AG08396 (cell line): ENCODE measurements around the gene SIN3A.
A peak's percentile ranks its signal among the peaks of the same experiment; 100 is the strongest.
"Not testable (repeated sequence)": the region's sequence is repeated elsewhere in the genome, so short reads cannot be mapped to it uniquely, and the experiment has no call there.

Source experiments
- DNase-seq: peaks from one replicate; pipeline ENCODE4 v3.0.0; 2012; ENCODE audit warnings: low spot score, mixed read lengths

The SIN3A gene

DNA sequence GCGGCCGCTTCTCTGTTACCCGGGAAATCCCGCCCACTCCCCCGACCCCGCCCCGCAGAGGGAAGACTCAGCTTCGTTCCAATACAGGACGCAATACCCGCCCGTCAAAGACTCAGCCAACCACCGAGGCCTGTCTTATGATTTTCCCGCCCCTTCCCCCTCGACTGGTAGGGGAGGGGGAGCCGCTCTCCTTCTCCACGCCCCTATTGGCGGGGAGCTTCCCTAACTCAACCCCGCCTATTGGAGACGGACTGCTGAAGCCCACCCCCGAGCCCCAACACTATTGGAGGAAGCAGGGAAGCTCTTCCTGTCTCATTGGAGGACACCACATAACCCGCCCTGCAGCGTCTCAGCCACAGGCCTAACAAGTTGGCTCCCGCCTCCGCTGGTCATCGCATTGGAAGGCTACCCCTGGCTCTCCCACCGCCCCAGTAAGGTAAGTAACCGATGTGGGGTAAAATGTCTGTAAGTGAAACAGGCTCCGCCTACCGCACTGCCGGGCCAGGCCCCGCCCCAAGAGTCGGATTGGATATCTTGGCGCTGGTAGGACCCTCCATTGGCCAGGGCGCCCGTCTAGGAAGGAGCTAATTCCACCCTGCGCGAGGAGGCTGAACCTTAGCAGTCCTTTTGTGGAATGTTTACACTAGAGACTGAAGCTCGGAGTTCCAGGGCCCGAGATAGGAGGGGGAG, at the start of gene SIN3A:
Gene SIN3A, minus strand, starts transcription at position 17 of the 690 bp plus-strand sequence. CDS start 21,315 bp downstream, outside the sequence.
- peak; percentile 91 for DNase-seq

DNA sequence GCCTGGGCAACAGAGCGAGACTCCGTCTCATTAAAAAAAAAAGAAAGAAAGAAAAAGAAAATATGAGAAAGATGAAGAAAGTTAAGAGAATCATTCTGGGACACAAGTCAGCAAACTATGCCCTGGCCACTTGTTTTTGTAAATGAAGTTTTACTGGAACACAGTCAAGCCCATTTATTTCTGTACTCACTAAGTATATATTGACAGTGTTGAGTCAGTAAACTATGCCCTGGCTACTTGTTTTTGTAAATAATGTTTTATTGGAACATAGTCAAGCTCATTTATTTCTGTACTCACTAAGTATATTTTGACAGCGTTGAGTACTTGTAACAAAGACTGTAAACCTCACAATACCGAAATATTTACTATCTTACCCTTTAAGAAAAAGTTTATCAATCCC, 42.2 kb upstream of the SIN3A start:
- no peak for DNase-seq

DNA sequence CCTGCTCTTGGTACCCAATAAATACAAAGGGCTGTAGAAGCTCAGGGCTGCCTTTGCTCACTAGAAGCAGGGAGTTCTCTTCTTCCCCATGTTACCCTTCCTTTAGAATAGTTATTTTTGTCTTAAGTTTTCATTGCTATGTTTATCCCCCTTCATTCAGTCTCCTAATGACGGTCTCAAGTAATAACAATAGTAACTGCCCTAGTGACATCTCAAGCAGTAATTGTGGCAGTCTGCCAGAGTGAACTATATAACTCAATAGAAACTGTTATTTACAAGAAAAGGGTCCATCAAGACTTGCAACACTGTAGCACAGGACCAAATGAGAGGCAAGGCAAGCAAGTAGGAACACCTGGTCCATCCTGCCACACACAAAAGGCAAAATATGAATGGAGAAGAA, 32.5 kb upstream of the SIN3A start:
- no peak for DNase-seq

DNA sequence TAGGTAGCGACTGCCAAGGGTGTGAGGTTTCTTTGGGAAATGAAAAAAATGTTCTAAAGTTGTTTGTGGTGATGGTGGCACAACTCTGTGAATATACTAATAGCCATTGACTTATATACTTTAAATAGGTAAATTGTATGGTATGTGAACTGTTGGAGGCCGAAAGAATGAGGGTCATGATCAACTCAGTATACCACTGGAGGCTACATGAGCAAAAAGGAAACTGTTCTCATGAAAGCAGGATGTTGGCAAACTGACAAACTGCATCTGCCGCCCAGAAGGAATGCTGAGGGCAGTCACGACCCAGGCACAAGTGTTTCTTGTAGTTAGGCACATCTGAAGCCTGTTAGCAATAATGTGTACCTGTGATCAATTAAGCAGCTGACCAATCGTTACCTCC, 32.1 kb upstream of the SIN3A start:
- DNase-seq, result not testable (repeated sequence)

DNA sequence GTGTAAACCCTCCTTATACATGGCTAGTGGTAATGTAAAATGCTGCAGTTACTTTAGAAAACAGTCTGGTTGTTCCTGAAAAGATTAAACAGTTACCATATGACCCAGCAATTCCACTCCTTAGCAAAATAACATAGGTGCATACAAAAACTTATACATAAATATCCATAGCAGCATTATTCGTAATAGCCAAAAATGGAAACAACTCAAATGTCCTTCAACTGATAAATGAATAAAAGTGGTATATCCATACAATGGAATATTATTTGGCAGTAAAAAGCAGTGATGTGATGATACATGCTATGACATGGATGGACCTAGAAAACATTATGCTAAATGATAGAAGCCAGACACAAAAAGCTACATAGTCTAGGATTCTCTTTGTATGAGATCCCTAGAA, 31.6 kb upstream of the SIN3A start:
- DNase-seq, result no peak

DNA sequence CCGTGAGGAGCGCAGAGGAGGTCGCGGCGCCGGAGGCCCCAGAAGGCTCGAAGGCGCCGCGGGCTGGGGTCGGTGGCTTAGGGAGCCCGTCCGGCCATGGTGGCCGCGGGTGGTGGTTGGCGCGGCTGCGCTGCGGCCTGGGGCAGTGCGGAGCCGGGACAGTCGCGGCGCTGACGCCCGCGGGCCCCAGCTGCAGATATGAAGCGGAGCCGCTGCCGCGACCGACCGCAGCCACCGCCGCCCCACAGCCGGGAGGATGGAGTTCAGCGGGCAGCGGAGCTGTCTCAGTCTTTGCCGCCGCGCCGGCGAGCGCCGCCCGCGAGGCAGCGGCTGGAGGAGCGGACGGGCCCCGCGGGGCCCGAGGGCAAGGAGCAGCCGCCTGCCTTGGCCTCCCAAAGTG, 29.0 kb upstream of the SIN3A start:
- not testable (repeated sequence) for DNase-seq

DNA sequence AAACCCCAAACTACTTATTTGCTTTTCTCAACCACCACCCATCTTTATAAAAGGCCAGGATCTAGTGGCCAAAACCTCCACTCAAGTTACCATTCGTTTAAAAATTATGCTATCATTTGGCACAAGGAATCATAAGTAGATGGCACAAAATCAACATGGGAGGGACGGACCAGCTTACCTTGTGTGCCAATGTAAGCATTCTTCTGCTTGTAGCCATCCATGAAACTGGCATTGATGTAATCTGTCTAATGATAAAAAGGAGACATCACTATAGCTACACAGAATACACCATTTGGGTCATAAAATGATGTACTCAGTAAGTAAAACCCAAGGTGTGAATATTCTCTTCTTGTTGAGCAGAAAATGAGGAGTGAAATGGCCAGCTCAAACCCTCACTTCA, 28.2 kb upstream of the SIN3A start:
- DNase-seq, result no peak

DNA sequence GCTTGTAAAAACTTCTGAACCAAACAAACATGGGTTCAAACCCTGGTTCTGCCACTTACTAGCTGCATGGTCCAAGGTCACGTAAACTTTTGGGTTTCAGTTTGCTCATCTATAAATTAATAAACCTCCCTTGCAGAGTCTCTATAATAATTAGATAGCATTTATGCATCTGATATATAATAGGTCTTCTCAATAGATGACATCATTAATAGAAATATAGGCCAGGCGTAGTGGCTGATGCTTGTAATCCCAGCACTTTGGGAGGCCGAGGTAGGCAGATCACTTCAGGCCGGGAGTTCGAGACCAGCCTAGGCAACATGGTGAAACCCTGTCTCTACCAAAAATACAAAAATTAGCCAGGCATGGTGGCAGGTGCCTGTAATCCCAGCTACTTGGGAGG, 25.6 kb upstream of the SIN3A start:
- not testable (repeated sequence) for DNase-seq

DNA sequence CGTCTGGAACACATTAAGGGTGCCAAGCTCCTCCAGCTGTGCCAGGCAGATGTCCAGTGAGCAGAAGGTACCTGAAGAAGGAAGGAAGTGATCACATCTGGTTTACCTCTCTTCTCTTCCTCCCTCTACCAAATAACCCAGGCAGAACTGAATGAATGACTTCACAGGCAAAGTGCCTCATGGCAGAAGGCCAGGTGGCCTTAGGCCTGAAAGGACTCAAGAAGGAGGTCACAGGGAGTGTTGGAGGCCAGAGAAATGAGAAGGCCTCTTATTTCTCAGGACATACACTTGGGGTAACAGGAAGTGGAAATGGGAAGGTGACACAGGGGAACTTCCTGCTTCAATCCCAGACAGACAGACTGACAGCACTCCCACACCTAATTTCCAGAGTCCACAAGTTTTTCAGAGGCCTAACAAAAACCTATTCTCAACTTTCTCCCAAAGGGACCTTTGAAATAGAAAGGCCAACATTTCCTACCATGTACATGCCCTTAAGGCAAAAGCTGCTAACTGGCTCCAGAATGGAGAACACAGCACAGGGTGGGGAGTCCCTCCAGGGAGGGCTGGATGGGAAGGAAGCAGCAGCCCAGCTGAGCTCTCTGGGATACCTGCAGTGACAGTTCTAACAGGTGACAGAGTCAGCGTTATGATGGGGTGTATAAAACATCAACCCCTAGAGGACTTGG, 17.6 kb upstream of the SIN3A start:
- no peak for DNase-seq

DNA sequence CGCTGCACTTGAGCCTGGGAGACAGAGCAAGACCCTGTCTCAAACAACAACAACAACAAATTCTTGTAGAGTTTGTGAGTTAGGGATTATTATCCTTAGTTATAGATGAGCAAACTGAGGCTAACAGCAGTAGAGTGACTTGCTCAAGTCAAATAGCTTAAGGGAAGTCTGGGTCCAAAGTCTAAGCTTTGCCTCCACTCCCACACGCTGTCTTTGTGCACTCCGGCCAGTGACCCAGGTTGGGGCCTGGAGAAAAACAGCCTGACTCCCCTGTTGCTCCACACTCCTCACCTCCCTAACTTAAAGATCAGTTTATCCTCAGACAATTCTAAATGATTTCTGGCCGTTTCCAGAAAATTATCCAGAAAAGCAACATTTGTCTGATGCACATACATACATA, 9.2 kb upstream of the SIN3A start:
- no peak for DNase-seq

DNA sequence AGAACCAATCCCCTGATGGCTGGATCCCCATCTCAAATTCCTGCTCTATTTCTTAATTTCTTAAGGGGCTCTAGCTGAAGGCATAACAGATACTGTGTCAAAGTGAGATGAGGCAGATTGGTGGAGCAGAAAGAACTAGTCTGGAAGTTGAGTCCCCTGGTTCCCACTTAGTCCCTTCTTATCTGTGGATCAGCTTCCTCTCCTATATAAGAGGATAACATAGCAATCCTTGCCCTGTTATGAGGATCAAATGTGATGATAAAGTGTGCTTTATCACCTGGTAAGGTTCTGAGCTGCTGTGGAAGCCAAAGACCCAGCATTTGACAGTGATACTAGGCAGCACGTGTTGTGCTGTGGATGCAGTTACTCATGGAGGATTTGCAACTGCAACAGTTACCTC, 8.1 kb upstream of the SIN3A start:
- DNase-seq, result no peak

DNA sequence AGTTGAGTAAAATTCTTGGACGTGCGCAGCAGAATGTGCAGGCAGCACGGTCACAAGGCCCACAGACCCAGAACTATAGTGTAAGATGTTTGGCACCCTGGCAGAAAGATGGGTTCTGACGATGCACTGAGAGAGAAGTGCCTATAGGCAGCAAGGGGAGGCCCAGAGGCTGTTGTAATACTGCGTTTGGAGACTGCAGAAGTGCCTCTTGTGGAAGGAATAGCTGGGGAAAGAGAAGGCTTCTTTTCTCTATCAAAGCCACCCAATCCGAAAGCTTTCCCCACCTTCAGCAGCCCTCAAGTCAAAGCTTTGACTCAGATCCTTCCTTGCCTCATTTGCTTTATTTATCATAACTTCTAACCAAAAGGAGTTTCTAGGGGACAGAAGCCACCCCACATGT, 5.2 kb upstream of the SIN3A start:
- no peak for DNase-seq

DNA sequence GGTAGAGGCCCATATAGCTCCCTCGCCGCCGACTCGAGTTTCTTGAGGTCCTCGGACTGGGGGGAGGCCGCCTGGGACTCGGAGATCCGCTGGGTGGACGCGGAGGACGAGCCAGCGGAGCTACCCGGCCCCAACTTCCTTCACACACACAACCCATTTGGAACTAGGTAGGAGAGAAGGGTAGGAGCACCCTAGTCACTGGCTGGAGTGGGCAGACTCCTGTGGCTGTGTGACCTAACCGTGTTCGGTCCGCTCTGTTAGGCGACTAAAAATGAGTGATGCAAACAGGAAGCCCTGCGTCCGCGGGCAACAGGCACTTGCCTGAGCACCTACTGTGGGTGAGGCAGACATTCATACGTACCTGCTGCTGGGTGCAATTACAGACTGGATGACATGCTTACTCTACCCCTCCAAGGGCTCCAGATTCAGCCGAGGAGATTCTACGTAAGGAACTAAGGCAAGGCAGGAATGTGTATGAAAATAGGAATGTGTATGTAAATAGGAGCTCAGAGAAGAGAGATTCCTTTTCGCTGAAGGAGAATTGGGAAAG, 4.6 kb upstream of the SIN3A start:
- DNase-seq, result peak; percentile 32

DNA sequence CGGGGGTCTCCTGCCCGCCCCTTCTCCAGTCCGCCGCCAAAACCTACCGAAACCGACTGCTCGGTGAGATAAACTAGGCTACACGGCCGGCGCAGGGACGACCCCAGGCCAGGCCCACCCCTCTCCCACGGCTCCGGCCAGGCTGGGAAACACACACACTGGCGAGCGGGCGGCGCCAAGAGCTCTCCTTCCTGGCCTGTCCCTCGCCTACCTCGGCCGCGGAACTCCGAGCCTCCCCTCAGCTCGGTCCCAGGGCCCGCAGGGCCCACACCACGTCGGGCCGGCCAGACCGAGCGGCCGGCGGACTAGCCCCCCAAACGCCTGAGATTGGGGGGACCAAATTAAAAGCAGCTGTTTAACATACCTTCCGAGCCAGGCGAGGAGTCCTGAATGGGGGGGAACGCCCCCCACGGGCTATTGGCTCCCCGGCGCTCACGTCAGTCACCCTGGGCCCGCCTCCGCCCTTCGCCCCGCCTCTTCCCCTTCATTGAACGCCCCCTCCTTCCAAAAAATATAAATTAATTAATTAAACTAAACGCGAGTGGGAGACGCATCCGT, 4.0 kb upstream of the SIN3A start:
- DNase-seq, result peak; percentile 89

DNA sequence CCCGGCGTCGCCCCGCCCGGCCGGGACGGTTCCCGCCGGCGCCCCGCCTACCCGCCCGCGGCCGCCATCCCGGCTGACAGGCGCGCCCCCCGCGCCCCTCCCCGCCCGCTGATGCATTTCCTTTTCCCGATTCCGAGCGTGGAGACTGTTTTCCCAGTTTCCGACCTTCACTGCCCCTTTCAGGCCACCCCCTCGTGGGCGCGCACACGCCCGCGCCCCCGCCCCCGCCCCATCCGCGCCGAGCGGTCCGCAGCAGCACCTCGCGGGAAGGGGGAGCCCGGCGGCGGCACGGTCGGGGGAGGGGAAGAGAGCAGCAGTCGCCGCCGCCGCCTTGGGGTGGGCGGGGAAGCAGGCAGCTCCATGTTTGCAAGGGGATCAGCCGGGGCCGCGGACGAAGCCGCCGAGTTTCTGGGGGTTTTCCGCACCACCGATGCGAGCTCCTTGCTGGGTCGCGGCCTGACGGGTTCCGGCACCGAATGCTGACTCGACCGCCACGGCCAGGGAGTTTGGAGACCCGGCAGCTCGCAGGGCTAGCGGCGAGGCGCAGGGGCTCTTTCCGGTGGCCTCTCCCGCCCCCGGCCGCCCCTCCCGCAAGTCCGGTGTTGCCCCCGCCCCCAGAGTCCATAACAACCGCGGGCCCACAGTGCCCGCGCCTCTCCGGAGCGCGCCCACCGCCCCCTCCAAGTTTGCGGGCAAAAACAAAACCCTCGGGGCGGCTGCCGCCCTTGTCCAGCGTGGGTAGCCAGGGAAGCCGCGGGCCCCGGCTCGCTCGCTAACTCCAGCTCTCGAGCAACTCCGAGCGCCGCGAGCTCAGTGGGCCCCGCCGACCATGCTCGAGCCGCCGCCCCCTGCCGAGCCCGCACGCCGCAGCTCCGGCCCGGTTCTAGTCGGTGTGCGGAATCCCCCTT, 3.2 kb upstream of the SIN3A start:
- peak; percentile 71 for DNase-seq

DNA sequence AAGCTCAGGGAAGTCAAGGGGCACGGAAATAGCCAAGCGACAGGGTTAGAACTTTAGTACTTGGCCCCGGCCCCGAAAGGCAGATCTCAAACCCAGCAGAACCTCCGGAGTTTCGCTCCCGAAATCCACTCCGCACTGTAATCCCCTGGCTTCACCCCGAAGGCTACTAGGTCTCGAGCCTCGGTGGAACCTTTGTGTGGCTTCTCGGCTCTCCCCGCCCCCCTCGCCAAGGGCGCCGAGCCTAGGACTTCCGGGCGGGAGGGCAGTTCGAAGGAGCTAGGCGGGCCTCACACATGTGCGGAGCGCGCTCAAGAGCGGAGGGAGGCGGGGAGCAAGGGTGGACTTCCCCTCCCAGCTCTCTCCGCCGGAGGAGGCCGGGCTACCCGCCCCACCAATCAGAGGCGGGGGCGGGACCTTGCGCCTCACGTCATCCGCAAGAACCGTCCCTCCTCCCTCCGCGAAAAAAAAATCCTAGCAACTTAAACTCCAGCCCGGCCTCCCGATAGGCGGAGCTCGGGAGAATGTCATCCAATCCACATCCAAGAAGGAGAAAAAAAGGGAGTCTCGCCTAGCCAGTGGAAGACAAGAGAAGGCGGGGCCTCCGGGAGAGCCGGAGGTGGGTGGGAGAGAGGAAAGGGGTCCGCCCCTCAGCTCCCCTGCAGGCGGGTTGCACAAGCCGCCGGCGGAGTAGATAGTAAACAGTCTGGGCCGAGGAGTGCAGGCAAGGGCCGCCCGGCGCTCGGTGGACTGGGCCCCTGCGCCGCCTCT, 2.4 kb upstream of the SIN3A start:
- DNase-seq, result peak; percentile 95

DNA sequence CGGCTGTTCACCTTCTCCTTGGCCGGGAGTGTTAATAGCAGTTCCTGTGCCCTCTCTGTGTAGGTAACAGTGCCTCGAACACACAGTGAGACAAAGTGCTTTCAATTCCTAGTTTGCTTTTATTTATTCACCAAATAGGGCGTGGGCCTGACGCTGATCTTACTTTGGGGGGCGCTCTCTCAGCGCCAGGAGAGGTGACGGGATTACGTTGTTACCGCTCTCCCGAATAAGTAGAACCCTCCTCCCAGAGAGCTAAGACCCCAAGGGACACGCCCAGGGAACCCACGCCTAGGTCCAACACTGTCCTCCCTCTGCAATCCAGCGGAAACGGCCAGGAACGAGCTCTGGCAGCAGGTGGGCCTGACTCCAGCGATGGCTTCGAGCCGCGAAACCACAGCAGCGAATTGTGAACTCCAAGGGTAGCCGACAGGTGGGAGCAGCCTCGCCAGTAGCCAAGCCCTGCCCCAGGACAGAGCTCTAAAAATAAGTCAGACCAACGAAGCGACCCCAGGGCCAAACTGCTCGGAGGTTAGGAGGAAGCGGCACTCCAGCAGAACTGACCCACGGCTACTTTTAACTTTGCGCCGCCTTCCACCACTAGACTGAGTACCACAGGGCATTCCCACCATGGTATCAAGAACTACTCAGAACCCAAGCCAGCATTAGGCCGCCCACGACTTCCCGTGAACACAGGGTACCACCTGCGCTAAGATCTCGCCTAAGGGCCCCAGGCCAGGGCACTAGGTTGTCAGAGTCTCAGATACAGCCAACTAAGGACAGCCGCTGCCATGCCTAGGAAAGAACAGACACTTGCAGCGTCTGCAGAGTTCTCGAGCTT, 1.6 kb upstream of the SIN3A start:
- no peak for DNase-seq

DNA sequence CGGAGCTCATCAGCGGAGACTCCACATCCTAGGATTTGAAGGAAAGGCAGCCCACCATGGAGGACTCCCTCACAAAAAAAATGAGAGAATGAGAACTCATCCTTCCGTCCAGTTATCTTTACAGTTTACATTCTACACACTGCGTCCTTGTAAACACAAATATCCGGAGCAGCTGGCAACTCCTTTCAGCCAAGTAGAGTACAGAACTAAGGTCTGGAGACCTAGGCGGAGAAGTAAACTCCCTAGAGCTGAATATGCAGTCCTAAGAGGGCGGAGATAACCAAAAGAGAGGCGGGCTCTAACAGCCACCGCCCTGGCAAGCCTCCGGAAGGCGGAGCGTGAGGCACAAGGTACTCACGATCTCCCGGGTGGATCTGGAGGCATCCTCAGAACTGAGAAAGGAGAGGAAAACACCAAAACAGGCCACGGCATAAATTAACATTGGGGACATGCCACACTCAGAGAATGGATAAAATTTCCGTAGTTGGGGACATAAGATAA, 924 bp upstream of the SIN3A start:
- DNase-seq, result peak; percentile 58

DNA sequence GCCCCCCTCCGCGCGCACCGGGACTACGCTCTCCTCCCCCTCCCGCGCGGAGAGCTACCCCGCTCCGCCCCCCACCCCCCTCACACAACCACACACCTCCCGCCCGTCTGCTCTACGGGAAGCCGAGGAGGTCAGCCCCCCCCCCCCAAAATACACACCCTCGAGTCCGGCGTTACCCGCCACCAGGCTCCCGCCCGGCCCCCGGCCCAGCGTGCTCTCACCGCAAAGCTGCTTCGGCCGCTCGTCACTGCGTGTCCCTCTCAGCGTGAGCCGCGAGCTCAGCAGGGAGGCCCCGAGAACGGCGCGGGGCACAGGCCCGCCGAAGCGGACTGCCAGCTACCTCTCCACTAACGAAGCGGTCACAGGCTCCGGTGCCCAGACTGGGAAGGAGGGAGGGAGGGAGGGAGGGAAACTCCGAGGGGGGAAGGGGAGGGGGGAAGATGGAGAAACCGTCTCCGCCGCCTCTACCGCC, 252 bp downstream of the SIN3A start:
- no peak for DNase-seq
